Heart right ventricle (tissue), 16 donors: Measurements from ENCODE around the gene ZNF280D. TPM values are rescaled to one million over a fixed set of nuclear protein-coding genes. Genes with fewer than 3 reads are reported as not detected.

Source experiments
- ATAC-seq, 8 donors: fragments of 200-7000 bp; cut with Tn5 transposase; one replicate each; pipeline ENCODE4 v1.9.1; 2020; ENCODE audit warnings: mild to moderate bottlenecking in 8 of 8, moderate library complexity in 8 of 8, moderate number of reproducible peaks in 1 of 8
- DNase-seq, 2 donors: peaks; one replicate each; pipeline ENCODE4 v3.0.0-alpha.2; 2020
- H3K27ac ChIP-seq, 10 donors: fragments of 200-600 bp; sonication (generic) in 2 of 10; one replicate each; pipeline versions ENCODE4 v1.5.0 to v1.8.0; 2020 to 2022; ENCODE audit warnings: mild to moderate bottlenecking in 3 of 10
- H3K27me3 ChIP-seq, 7 donors: fragments of 200-600 bp; one replicate each; pipeline ENCODE4 v1.8.0; 2021 to 2022; ENCODE audit warnings: mild to moderate bottlenecking in 2 of 7
- H3K36me3 ChIP-seq, 9 donors: fragments of 200-600 bp; sonication (generic) in 1 of 9; one replicate each; pipeline versions ENCODE4 v1.5.0 to v1.8.0; 2020 to 2022; ENCODE audit warnings: mild to moderate bottlenecking in 2 of 9
- H3K4me1 ChIP-seq, 9 donors: fragments of 200-600 bp; sonication (generic) in 1 of 9; one replicate each; pipeline versions ENCODE4 v1.5.0 to v1.8.0; 2020 to 2022; ENCODE audit warnings: mild to moderate bottlenecking in 4 of 9
- H3K4me3 ChIP-seq, 10 donors: fragments of 200-600 bp; sonication (generic) in 2 of 10; one replicate each; pipeline versions ENCODE4 v1.5.0 to v1.8.0; 2020 to 2022; ENCODE audit warnings: mild to moderate bottlenecking in 7 of 10, moderate library complexity in 2 of 10
- H3K9me3 ChIP-seq, 11 donors: fragments of 200-600 bp in 10 of 11; sonication (generic) in 2 of 11; one replicate each; pipeline versions ENCODE4 v1.5.0 to v1.8.0; 2013 to 2022; ENCODE audit warnings: mild to moderate bottlenecking in 2 of 11, control low read depth in 1 of 11, moderate library complexity in 1 of 11
- CTCF ChIP-seq, 9 donors: fragments of 200-600 bp; sonication (generic) in 2 of 9; IDR thresholded peaks; one replicate each; pipeline versions ENCODE4 v1.5.0 to v1.8.0; 2021 to 2022; ENCODE audit warnings: antibody characterized with exemption in 9 of 9, mild to moderate bottlenecking in 5 of 9, moderate library complexity in 1 of 9
- WGBS, 2 donors: extraction: QIAGEN DNeasy Blood & Tissue Kit; methylation state at CpG; one replicate each; pipeline ENCODE4 v1.1.7; 2013; ENCODE audit warnings: inconsistent platforms in 1 of 2; 5-methylcytosine and 5-hydroxymethylcytosine counted together
- intact Hi-C, 10 donors: fragments of 100-400 bp; cut with DNase I; formaldehyde crosslinking; loops; one replicate each; pipeline versions ENCODE4 v1.11.1 to v1.14.2; 2022
- polyA plus RNA-seq, 2 donors: library from polyadenylated mRNA; stranded (reverse); fragments of 200-250 nt; gene quantifications; one replicate each; pipeline ENCODE4 v1.2.3, GENCODE V29; 2013
- total RNA-seq, 10 donors: library from RNA; stranded (reverse); fragmentation: NEBNext Ultra II Directional in 3 of 10; extraction: Animal tissue kit (Norgen Biotek cat#: 25700) in 3 of 10; gene quantifications; one replicate each; pipeline versions ENCODE4 v1.2.1 to v1.2.4, GENCODE V29; 2021 to 2023
- donor health status: Arrhythmogenic right ventricular cardiomyopathy.
- donor health status: ischemic (EF 13 %, LVEDD 7.1; RV severe dilation, severe dysfunction).
- donor health status: healthy with polysubstance abuse.
- donor health status: DM: no; HTN: yes; CAD: no.
- donor health status: DM: no; HTN: no; CAD: no.
- donor health status: ischemic (EF 25% LVEDD 6.9; RV normal size, moderate dysfunction).
- donor health status: ischemic (EF 25% LVEDD 5.7; RV mildly dilated, moderate dysfunction).
- donor health status: healthy.
- donor health status: DM: yes; HTN: yes; CAD: no.
- donor health status: Ischemic cardiomyopathy.
- donor health status: ischemic (EF 35%, LVEDD 5.7; RV mildly dilated, moderate dysfunction).
- donor health status: nonischemic (EF 11% LVEDD 7.7; RV severe dilation, severe dysfunction).
- donor health status: DM: yes; HTN: yes; CAD: no.
- donor health status: PGD.
- donor health status: ischemic (EF 29% LVEDD 5.4; RV normal size, mild dysfunction).
- donor health status: nonischemic (EF 23%, LVEDD 6.1; RV moderate dilation, normal function).

The ZNF280D gene
- total and polyA plus RNA-seq, 12 donors = 6.9 to 42.4 (median 24.9) TPM

DNA sequence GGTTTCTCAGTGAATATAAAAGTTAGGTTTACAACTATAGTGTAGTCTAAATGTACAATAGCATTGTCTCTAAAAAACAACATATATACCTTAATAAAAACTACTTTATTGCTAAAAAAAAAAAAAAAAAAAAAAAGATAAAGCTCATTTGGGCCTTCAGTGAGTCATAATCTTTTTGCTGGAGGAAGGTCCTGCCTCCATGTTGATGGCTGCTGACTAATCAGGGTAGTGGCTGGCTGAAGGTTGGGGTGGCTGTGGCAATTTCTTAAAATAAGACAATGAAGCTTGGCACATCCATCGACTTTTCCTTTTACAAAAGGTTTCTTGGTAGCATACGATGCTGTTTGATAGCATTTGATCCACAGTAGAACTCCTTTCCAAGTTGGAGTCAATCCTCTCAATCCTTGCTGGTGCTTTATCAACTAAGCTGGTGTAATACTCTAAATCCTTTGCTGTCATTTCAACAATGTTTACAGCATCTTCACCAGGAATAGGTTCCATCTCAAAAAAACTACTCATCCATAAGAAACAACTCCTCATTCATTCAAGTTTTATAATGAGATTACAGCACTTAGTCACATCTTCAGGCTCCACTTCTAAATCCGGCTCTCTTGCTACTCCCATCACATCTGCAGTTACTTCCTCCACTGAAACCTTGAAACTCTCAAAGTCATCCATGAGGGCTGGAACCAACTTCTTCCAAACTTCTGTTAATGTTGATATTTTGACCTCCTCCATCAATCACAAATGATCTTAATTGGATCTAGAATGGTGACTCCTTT, 13.3 kb downstream of the ZNF280D start:
- H3K36me3 ChIP-seq = peaks cover 0 to 15% (median 0%) of the 10 kb centered on the region in 9 donors
- H3K4me3 ChIP-seq = no peak overlapping the region
- intact Hi-C loops = no loop called here
- no peak overlapping the region for H3K27ac ChIP-seq
- H3K9me3 ChIP-seq = no peaks in the 10 kb centered on the region
- DNase-seq (no peak), ATAC-seq (no peak)
- no peak for TF ChIP-seq CTCF (IDR thresholded peaks at IDR 0.05)
- H3K27me3 ChIP-seq = no peaks in the 10 kb centered on the region
- 84% methylated on average over 3 of the region's 3 CpGs for whole genome bisulfite sequencing, 2 donors
- H3K4me1 ChIP-seq = peaks cover 0 to 66% (median 35%) of the 10 kb centered on the region in 9 donors

GRCh38 chr15:56719021-56719612, 14.2 kb downstream of the ZNF280D start:
- intact Hi-C loops = no loop called here
- Histone ChIP-seq H3K27ac (no peak overlapping the region), H3K9me3 (no peaks in the 10 kb centered on the region), H3K4me3 (no peak overlapping the region), H3K27me3 (no peaks in the 10 kb centered on the region), H3K36me3 (peaks cover 0 to 7% (median 0%) of the 10 kb centered on the region in 9 donors), H3K4me1 (peaks cover 0 to 66% (median 35%) of the 10 kb centered on the region in 9 donors)
- no peak for ATAC-seq
- TF ChIP-seq CTCF (IDR thresholded peaks at IDR 0.05) = no peak
- no peak for DNase-seq
- WGBS, 2 donors = 91 to 95% methylated on average over 4 of the region's 4 CpGs

DNA sequence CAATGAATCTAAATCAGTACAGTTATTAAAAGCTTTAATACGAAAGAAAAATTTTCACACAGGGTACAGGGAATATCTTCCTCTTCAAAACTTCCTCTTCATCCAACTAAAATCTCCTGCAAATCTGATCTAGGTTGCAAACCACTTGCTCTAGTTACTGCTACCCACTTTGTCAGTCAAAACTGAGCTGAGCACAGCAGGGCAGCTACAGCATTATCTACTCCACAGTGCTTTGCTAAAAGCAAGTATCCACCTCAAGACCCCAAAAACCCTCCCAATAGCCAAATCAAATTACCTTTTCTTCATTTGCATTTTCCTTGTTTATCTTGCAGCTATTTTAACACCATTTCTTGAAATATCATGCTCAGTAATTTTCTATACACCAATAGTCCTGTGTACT, 14.7 kb downstream of the ZNF280D start:
- H3K27ac ChIP-seq = no peak overlapping the region
- DNase-seq = no peak
- H3K4me3 ChIP-seq = no peak overlapping the region
- peaks cover 0 to 1% (median 0%) of the 10 kb centered on the region in 9 donors for H3K36me3 ChIP-seq
- TF ChIP-seq CTCF (IDR thresholded peaks at IDR 0.05) = no peak
- ATAC-seq = no peak
- peaks cover 0 to 61% (median 35%) of the 10 kb centered on the region in 9 donors for H3K4me1 ChIP-seq
- no peaks in the 10 kb centered on the region for H3K27me3 ChIP-seq
- WGBS, 2 donors = 82 to 87% methylated on average over 1 of the region's 1 CpG
- intact Hi-C loops = no loop called here
- no peaks in the 10 kb centered on the region for H3K9me3 ChIP-seq

GRCh38 chr15:56716334-56716733, 17.0 kb downstream of the ZNF280D start:
- Histone ChIP-seq H3K4me3 (no peak overlapping the region), H3K27ac (no peak overlapping the region), H3K9me3 (no peaks in the 10 kb centered on the region), H3K4me1 (peaks cover 0 to 57% (median 28%) of the 10 kb centered on the region in 9 donors), H3K36me3 (no peaks in the 10 kb centered on the region), H3K27me3 (no peaks in the 10 kb centered on the region)
- ATAC-seq (no peak), DNase-seq (no peak)
- TF ChIP-seq CTCF (IDR thresholded peaks at IDR 0.05) = no peak
- intact Hi-C loops = no loop called here
